Stimulated activated CD8-positive, alpha-beta memory T cell treated with anti-CD3 and anti-CD28 coated beads, Interleukin-4, amount 100 ng/mL, for 4 hours (primary cell): ENCODE results near the gene POLR3A.
A peak's percentile ranks its signal among the peaks of the same experiment; 100 is the strongest.

Experiments
- DNase-seq, 2 donors: peaks; one replicate each; pipeline ENCODE4 v3.0.0-alpha.2; 2020; ENCODE audit warnings: low read depth in 2 of 2, low spot score in 1 of 2

POLR3A gene

DNA sequence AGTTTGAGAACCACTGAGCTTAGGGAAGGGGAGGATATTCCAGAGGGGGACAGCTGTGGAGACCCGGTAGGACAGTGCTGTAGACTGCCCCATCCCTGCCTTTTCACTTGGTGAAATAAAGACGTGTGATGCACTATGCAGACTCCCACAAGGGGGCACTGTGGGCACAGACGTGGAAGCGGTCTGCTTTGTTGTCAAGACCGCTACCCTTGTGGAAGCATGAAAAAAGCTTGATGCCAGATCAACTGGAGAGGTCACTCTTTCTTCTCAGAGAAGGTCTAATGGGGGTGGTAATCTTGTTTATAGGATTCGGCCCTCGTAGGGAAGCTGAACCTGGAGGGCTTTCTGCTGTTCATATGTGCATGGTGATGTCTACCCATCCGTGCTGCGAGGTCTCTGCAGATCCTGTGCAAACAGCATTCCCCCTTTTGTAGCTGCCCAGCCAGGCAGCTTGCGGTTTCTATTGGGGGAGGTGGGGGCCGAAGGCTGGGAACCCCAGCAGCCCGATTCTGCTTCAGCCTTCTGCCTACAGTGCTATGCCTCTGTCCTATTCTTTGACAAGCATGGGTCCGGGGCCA, 18.1 kb upstream of the POLR3A start:
- peak; percentile 45 to 79 for DNase-seq

DNA sequence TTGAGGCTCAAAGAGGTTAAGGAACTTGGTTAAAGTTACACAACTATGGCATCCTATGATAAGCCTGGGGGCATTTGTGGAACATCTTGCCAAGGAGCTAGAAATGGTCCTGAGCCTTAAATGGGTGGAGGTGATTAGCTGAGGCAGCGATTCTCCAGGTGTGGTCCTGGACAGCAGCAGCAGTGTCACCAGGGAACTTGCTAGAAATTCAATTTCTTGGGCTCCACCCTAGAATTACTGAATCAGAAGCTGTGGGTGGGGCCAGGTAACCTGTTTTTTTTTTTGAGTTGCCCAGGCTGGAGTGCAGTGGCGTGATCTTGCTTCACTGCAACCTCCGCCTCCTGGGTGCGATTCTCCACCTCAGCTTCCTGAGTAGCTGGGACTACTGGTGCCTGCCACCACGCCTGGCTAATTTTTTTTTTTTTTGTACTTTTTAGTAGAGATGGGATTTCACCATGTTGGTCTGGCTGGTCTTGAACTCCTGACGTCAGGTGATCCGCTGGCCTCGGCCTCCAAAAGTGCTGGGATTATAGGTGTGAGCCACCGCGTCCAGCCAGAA, 17.5 kb upstream of the POLR3A start:
- no peak for DNase-seq

DNA sequence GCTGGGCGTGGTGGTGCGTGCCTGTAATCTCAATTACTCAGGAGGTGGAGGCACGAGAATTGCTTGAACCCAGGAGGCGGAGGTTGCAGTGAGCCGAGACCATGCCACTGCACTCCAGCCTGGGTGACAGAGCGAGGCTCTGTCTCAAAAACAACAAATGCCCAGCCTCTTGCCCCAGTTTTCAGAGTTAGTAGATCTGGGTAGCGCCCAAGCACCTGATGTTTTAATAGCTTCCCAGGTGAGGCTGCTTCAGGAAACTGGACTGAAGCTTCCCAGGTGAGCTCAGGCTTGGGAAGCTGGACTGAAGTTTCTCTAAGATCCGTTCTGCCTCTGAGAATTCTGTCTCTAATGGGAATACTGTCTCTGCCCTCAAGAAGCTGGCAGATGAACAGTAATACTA, 16.5 kb upstream of the POLR3A start:
- no peak for DNase-seq

DNA sequence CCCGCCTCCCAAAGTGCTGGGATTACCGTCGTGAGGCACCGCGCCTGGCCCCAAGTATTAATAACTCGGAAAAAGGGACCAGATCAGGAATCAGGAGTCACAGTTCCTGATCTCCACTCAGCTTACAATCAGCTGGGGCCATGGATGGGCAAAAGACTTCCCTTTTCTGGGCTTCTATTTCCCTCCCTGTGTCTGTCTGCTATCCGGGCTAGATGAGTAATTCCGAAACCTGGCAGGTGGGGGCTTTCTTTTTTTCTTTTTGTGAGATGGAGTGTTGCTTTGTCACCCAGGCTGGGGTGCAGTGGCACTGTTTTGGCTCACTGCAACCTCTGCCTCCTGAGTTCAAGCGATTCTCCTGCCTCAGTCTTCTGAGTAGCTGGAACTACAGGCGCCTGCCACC, 15.9 kb upstream of the POLR3A start:
- no peak for DNase-seq

DNA sequence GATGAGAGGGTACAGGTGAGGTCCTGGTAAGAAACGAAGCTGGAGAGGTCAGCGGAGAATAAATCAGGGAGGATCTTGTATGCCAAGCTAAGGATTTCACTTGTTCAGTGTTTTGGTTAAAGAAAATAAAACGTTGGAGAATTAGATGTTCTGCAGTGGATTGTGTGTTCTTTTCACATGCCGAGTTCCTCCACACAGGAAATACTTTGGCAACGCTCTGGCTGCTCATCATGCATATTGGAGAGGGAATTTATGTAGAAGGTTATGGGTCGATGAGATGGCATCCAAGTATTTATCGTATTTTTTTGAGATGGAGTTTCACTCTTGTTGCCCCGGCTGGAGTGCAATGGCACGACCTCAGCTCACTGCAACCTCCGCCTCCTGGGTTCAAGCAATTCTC, 15.4 kb upstream of the POLR3A start:
- no peak for DNase-seq

DNA sequence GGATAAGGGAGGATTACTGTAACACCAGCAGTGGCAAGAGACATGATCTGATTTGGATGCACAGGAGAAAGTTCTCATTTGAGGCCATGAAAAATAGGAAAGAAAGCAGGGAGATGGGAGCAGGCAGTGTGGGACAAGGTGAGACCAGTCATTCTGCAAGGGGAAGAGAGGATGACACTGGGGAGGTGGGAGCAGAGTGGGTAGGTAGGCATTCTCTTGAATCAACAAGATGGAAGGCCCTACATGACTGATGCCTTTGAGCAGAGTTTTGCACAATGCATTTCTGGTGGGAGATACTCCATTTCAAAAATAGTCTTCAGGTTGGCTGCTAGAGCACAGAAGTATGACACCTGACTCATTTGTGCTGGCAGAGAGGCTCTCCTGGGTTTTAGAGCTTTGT, 14.9 kb upstream of the POLR3A start:
- no peak for DNase-seq

DNA sequence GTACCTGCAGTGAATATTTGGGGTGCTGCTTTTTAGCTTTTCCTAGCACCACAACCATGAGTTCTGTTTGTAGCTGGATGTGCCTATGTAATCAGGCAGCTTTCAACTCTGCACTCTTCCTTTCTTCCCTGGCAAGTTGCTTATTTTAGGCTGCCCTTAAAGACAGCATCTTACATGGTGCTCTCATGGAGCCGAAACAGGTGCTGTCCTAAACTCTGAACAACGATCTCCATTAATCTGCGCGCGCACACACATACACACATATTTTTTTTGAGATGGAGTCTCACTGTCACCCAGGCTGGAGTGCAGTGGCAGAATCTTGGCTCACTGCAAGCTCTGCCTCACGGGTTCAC, 13.4 kb upstream of the POLR3A start:
- DNase-seq = no peak

DNA sequence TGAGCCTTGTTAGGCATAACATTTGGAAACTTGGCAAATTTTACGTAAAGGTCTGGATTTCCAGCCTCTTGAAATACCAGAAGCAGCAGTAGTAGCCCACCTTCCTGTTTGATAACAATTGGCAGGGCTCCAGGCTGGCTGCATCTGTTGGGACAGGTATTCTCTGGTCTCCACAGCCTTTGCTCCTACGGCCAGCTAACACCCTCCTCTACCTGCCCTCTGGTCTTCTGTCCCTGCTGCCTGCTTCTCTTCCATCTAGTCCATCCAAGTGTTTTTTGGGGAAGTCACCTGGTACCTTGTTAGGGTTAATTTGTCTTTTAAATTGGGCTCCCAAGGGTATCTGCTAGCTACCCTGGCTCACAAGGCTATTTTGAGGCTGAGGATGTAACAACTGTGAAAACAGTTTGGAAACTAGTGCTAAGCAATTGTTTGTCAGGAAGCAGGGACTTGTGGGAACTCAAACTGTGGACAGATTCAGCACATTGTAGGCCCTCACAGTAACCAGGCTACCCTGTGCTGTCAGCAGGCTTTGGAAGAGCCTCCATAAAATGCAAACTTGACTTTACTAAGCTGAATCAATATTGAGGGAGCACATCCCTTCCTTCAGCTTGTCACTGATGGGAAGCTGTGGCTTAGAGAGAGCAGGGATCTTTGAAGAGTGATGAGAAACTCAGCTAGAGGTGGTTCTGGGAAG, 12.9 kb upstream of the POLR3A start:
- no peak for DNase-seq

DNA sequence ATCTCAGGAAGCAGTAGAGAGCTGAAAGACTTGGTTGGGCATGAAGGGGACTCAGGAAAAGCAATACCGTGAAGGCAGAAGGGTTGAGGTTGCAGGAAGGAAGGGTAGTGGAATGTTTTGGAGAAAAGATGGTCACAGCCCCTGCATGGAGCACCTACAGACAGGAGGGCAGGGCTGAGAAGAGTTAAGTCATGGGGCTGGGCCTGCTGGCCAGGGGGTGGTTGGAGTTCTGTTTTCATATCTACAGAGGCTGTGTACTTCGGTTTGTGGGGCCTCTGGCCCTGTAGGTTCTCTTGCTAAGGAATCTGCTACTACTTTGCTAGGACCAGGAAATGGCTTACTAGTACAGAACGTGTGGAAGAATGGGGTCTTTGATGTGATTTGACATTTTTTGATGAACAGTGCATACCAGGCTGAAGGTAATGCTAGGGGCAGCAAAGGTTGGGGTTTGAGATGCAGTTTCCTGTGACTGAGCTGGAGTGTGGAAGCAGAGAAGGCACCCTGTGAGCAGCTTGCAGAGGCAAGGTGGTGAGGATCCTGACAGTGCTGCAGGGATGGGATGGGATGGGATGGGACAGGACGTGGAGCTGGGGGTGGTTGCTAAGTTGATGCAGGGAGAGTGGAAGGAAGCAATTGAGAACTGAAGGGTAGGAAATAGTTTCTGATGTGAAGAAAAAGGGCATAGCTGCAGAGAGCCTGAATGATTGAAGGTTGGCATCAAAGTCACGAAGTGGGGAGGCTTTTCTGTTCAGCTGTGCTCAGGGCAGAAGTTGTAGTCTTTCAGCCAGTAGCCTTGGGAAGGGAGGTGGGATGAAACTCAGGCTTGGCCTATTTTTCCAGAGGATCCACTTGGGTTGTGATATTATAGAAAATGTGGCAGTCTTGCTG, 12.1 kb upstream of the POLR3A start:
- no peak for DNase-seq

DNA sequence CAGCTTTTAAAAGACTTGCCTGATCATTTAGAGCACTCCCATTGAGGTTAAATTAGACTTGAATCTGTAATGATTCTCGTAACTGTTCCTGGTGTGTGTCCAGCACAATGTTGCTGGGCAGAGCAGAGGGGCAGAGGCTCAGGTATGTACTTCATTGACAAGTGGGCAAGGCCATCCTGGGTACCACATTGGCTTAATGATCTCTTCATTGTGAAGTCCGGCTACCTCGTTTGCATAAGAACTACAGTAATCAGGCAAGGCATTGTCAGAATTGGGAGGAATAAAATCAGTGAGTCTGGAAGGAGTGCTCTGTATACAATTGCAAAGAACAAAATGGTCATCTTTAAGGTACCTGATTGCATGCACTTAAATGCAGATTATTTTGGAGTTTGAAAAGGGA, 10.4 kb upstream of the POLR3A start:
- no peak for DNase-seq

DNA sequence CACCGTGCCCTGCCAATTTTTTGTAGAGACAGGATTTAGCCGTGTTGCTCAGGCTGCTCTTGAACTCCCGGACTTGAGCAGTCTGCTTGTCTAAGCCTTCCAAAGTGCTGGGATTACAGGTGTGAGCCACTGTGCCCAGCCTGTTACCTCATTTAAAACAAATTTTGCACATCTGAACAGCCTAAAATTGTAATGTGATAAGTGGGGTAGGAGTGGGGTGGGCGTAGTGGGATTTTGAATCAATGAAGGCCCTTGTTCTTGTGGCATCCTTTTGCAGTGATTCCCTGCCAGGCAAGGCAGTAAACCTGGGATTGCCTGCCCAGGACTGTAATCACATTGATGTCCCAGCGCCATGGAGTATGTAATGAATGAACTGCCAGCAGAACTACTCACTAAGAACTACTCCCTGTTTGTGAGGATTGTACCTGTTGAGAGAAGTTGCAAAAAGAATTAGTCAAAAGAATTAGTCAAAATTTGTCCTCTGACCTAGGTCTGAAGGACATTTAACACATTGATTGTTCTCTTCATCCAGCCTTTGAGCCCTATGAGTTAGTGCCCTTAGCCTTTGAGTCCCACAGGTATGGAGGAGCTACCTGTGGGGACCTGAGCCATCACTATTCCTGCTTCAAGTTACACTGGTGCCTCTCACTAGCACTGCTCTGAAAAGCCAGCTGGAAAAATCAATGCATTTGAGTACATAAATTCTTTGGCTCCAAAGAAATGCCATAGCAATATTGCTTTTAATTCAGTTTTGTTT, 9.7 kb upstream of the POLR3A start:
- no peak for DNase-seq

DNA sequence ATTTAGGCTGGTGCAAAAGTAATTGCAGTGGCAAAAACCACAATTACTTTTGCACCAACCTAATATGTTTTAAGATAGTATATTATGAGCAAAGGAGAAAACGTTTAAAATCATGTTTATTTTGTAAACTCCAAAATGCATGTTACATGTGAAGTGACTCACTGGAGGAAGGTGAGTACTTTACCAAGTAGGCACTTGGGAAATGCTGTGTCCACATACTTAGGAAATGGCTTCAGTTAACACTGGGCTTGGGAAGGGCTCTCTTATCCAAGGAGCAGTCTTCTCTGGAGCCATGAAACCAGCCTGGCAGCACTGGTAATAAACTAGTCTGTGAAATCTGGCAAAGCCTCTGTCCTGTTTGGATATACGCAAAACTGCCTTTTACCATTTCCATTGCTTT, 8.8 kb upstream of the POLR3A start:
- DNase-seq = no peak

DNA sequence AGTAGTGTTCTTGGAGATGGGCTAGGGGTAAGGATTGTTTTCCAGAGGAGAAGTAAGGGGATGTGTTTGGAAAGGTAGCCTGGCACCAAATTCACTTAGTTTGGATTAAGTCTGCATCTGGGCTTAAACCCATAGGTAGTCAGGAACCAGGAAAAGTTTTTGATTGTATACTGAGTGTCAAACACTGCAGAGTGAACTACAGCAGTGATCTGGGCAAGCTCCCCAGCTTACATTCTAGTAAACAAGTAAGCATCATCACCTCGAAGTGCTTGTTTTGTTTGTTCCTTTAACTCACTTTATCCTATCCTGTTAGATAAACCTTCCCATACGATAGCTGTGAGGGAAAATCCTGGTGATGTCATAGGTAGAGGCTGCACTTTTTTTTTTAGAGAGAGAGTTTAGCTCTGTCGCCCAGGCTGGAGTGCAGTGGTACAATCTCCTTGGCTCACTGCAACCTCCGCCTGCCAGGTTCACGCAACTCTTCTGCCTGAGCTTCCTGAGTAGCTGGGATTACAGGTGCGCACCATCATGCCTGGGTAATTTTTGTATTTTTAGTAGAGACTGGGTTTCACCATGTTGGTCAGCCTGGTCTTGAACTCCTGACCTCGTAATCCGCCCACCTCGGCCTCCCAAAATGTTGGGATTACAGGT, 6.7 kb upstream of the POLR3A start:
- DNase-seq = no peak

DNA sequence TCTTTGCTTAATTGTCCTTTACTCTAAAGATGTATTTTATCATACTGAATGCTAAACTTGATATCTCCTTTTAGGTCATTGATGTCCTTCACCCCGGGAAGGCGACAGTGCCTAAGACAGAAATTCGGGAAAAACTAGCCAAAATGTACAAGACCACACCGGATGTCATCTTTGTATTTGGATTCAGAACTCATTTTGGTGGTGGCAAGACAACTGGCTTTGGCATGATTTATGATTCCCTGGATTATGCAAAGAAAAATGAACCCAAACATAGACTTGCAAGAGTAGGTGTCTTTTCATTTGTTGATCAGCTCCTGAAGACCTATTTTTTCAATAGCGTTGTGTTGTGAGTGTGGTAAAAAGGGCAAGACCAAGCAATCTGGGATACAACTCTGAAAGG, 6.1 kb upstream of the POLR3A start:
- no peak for DNase-seq

DNA sequence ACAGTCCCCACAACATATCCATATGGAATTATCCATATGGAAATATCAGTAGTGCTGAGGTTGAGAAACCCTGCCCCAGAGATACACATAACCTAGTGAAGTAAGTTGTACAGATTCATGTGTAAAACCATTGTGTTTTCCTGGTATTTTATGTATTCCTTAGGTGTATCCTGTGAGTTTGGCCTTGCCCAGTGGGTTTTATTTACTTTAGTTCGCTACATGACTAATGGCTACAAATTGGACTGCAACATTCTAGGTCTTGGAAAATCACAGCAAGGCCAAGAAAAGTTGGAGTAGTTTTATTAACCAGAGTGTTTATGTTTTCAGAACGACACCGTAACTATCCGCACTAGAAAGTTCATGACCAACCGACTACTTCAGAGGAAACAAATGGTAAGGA, 5.7 kb upstream of the POLR3A start:
- DNase-seq = no peak

DNA sequence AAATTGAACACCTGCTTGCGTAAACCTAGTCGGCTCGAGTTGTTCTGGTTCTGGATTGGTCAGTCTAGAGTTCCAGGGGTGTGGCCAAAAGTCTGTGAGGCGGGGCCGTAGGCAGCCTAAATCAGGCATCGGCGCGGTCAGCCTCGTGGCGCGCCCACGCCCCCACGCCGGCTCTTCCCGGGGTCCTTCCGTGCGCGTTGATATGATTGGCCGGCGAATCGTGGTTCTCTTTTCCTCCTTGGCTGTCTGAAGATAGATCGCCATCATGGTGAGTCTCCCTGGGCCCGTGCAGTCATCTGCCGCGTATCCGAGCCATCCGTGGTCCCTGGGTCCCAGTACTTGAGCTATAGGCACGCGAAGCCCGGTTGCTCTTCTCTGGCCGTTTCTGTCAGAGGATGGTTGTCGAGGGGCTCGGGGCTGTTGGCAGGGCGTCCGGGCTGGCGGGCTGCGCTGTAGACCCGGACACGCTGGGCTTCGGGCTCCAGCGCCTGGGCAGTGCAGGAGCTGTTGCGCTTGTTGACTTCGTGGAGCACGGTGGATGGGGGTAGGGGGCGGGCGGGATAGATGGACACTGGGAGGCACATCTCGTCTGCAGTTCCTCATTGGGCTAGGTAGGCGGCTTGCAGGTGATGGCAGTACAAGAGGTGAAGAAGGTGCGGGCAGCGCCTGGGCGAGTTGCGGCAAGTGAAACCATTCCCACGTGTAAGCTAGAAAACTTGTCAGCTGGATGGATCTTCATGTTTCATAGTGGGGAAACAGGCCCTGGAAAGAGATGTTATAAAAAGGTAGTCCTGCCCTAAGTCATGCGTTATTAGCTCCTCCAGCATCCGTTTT, 4.5 kb upstream of the POLR3A start, which contains the start of gene RPS24:
Gene RPS24, plus strand, starts transcription at position 227 of the 834 bp plus-strand sequence. Its CDS starts 39 bp downstream, at position 266.
- DNase-seq = peak; percentile 84 to 89

DNA sequence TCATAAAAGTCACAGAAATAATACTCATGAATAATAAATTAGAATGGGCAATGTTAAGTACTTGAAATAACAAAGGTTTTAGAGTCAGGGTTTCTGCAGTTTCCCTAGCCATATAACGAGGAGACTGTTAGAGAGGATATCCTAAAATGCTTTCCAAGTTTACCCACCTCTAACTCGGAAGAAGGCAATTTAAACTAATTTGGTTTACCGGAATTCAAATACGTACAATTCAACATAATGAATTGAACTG, 4.0 kb upstream of the POLR3A start:
- DNase-seq = no peak

DNA sequence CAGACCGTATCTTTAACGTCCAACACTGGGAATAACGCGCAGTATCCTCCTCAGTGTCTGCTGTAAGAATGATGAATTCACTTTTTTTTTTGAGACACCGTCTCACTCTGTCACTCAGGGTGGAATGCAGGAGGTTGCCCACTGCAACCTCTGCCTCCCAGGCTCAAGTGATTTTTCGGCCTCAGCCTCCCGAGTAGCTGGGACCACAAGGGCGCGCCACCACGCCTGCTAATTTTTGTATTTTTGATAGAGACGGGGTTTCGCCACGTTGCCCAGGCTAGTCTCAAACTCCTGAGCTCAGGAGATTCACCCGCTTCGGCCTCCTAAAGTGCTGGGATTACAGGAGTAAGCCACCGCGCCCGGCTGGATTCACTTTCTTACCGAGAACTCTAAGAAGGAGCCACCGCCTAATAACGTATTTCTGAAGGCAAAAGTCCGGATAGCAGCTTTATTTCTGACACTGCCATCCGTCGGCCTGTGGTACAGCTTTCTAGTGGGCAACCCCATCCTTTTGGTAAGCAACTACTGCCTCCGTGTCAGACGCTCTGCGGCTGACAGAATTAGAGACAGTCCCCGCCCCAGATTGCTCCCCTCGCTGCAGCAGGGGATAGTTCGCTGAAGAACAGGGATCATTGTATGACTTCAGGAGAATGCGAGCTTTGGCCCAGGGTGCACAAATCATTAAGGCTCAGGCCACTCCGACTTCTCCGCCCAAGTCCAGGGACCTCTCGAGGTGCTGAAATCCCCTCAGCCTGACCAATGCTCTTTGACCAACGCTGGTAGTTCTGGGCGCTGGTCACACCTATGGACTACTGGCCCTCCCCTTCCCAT, 662 bp downstream of the POLR3A start:
- no peak for DNase-seq

DNA sequence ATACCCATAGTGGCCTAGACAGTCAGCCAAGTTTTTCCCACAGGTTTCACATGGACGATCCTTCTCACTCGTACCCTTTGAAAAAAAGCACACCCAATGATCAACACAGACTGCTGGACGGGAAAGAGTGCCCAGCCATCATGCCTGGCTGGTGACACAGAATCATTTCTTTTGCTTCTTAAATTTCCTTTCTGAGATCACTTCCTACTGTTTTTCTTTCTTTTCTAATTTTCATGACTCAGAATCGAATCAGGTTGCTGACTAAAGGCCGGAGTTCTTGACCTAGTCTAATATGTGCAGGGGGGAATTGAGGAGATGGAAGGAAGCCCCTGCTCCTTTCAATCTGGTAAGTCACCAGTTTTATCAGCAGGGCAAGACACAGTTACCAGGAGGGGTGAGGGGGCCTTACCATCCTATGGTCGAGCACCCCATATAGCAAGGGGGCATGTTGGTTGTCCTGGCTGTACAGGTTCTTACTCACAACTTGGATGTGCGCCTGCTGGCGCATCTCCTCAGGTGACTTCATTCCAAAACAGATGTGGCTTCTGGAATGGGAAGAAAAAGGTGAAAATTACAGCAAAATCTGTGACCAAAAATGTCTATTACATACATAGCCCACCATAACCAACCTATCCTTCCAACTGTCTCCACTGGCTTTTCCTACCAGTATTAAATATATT, 3.5 kb downstream of the POLR3A start:
- no peak for DNase-seq
